CD4-positive, alpha-beta T cell treated with Interleukin-12 subunit alpha and Interleukin-12 subunit beta, for 1 hour (primary cell): ENCODE data around the gene TBC1D16.

ENCODE experiments used
- DNase-seq: peaks from one replicate; pipeline ENCODE4 v3.0.0-alpha.2; 2020

TBC1D16 gene

DNA sequence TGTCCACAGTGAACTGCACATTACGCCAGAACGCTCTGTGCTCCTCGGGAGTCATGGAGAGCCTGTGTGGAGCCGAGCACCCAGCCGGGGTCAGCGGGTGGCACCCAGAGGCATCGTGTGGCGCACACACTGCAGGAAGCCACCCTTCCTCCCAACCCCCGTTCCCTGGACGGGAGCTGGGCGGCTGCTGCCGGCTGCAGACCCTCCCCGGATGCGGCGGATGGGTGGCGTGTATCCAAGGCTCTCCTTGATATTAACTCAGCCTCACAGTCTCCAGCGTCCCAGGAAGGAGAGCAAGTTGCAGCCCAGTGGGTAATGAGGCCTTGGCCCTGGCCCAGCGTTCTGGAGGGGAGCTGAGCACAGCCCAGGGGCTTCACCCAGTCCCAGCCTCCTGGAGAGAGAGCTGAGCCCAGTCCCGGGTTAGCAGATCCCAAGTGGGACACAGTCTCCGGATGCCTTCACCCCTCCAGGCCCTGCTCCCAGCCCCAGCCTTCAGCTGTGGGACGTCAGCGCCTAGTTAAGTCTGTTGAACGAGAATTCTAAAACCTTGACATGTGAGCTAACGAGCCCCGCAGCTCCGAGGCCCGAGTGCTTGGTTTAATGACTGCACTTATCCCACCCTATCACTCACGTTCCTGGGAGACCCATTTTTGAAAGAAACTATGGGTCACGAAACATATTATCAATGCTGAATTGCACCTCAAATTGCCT, 86.6 kb downstream of the TBC1D16 start:
- no peak for DNase-seq

DNA sequence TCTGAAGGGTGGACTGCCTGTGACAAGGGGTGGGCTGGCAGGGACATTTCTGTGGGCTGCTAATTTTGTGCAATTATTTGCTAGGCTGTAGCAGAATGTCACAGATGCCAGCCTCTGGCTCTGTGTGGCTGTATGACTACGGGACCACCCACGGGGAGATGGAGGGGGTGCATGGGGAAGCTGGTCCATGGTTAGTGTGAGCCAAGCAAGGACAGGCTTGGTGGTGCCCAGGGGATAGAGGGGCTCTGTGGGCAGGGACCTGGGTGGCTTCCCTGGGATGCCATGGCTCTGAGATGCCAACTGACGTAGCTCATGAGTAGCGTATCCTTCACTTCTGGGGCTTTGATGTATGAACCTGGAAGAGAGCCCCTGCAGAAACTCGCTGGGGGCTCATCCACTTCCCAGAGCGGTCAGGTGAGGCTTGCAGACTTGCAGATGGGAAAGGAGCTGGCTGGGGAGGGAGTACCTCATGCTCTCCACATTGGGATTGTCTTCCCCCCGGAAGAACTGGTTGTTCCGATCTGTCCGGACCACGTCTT, 87.2 kb downstream of the TBC1D16 start:
- no peak for DNase-seq

DNA sequence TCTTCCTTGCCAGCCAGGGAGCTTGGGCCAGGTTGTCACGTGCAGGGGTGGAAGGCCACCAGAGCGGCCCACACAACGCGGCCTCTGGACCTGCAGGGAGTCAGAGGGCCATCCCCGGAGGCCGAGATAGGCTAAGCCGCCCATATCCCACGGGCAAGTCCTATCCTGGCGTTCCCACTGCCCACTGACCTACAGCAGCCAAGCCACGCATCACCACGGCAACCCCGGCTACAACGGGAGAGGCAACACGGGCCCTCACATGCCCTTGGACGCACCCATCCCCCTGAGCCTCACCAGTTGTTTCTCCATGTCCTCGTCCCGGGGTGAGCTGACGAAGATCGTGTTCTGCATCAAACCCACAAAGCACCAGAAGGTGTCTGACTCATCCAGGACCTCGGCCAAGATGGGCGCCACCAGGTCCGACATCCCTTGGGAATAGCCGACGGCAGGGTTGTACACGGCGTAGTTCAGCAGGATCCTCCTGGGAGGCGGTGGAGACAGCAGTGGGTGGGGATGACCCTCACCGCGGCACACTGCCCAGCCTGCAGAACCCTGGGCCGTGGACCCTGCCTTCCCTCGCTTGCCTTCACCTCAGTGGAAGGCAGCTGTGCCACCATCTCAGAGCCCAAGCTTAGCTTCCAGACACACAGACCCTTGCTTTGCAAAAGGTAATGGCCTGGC, 88.2 kb downstream of the TBC1D16 start:
- DNase-seq: no peak

DNA sequence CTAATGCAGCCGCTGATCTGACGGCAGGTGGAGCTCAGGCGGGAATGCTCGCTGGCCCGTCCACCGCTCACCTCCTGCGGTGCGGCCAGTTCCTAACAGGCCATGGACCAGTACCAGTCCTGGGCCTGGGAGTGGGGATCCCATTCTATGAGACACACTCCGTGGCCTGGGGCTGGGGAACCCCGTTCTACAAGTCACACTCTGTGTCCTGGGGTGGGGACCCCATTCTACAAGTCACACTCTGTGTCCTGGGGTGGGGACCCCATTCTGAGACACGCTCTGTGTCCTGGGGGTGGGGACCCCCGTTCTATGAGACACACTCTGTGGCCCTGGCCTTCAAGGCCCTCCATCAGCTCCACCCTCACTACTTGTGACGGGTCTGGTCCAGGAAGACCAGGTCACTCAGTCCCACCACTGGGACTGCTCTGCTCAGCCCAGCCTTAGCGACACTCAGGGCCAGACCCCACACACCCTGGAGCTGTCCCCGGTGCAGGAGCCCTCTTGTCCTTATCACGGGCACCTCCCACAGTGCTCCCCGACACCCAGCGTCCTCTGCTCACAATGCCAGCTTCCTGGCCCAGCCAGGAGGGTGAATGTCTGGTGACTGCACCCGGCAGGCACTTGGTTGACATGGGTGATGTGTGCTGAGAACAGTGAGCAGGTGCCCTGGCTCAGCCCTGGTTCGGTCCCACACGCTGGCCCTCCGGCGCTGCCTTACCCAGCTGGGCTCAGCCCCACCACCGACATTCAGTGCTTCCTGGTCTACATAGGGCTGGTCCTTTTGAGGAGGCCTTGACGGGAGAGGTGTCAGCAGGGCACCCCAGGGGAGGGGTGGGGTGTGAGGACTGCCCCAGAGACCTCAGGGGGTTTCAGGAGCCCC, 89.1 kb downstream of the TBC1D16 start:
- DNase-seq: no peak

DNA sequence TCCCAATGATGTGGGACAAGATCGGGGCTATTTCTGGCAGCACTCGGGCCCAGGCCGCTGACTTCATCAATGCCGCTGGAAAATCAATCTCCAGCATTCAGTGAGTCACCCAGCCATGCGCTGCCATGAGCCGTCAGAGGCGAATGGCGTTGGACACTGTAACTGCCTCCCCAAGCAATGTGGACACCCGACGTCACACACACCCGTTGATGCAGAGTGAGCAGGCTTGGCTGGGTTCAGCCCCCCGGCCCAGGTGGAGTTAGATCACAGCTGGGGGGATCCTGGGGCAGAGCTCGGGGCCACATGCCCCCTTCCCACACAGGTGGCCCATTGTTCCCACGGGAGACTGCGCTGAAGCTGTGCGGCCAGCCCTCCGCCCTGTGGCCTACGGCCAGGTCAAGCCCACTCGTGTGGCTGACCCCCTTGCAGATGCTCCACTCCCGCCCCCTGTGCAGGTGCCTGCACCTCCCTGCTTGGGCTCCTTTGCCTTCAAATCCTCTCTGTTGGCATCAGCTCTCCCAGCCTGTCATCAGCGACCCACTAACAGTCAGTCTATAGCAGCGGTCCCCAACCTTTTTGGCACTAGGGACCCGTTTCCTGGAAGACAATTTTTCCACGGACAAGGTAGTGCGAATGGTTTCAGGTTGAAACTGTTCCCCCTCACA, 89.9 kb downstream of the TBC1D16 start:
- no peak for DNase-seq

DNA sequence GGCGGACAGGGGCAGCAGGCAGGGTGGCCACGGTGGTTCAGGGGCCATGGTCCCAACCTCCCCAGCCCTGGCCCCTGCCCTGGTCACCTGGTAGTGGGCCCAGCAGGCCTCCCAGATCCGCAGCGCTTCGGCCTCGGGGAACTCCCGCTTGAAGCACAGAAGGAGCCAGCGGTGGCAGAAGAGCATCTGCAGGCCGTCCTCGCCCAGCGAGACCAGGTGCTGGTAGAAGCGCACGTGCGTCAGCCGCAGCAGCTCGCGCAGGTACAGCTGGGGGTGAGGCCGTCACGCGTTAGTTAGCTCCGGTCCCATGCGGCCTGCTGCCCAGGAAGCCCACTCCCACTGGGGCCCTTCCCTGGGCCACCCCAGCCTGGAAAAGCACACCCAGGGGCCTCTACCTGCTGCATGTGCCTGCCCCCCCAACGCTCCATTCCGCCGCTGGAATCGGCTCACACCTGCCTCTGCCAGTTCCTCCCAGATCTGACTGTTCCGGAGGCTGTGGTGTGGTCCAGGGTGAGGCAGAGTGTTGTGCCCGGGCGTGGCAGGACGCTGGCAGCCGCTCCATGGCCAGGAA, 90.8 kb downstream of the TBC1D16 start:
- DNase-seq: no peak

DNA sequence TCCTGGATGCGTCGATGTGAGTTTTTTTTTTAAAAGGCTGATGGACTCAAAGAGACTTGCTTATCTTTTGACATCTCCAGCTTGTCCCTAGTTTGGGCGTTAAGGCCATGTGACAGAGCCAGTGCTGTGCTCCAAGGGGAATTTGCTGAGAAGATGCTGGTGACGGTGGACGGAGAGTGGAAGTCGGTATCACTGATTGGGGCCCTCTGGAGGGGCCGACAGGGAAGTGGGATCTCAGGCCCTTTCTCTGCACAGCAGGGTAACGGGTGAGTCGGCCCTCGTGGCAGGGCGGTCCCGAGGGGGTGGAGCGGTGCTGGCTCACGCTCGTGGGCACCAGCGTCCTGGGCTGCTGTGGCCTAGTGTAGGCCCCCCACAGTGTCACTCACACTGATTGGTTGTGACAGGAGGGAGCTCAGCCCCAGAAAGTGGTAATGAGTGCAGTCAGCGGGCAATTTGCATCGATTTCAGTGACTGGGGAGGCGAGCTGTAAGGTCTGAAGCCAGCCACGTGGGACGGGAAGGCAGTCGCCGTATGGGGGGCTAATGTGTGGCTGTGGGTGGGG, 91.3 kb downstream of the TBC1D16 start:
- DNase-seq: no peak

DNA sequence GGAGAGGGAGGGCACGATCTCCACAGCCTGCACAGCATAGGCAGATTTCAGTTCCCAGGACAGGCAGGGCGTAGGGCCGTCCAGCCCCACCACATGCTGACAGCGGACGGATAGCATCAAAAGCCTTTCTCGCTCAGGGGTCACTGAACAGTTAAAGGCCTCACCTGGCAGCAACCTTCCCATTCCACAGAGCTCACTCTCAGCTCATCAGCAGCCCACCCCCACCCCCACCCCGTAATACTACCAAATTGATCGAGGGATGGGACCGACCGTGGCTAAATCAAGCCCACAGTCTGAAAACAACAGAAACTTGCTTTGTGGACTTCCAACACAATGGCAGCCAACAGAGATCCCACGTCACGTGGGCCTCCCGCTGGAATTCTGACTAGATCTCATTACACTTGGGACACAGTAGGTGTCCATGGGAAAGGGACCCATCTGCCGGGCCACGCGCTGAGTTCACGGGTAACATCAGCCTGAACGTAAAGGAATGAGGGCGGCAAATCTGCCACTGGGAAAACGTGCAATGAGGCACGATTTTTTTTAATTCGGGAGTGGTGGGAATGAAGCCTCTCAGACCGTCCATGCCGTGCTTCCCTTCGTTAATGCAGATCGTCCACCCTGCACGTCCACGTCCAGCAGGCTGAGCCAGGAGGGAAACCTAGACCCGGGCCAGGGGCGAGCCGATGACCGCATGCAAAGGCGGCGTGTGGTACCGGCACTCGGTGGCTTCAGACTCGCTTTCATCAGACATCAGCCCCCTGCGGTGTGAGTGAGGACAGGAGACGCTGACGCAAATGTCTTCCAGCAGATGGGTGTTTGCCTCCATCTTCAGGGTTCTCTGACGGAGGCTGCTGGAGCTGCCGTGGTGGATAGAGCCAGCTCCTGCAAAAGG, 92.1 kb downstream of the TBC1D16 start:
- no peak for DNase-seq

DNA sequence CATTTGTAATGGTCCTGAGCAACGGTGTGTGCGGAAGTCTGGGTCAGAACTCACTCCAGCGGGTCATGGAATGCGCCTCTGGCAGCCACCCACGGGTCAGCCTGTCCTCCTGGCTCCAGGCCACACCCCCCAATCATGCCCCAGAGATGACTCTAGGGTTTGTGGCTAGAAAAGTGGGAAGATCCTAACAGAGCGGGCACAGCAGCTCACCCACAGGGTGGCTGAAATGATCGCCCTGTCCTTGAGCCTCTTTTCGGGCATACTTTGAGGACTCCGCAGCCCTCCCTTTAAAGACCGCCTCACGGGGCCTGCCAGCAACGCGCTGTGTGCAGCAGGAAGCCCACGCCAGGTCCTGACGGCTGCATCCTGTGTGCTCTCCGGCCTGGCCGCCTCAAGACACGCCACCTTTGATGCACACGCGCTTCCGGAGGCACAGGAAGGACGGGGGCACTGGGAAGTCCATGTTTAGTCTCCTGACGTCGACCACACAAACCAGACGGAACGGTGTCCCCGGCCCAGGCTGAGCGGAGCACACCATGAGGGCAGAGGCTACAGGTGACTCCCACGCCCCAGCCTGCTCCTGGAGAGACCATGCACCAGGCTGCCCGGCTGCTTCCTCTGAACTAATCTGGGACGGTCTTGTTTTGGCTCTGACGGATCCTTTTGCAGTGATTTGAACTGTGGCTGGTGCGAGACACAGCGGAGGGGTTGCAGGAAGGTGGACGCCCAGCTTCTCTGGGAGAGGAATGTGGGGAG, 92.9 kb downstream of the TBC1D16 start:
- no peak for DNase-seq

DNA sequence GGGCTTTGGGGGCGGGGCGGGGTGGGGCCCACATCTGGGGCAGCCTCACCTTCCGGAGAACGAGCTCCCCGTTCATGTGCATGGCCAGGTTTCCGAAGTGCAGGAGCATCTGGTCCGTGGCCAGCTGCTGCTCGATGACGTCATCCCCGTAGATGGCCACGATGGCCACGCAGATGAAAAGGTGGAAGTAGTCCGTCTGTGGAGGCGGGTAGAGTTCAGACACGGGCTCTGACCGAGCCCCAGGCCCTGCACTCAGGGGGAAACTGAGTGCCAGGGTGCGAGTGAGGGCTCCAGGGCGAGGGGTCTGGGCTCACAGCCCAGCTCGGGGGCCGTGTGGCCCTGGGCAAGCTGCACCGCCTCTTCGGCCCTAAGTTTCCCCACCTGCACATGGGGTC, 93.7 kb downstream of the TBC1D16 start:
- no peak for DNase-seq

DNA sequence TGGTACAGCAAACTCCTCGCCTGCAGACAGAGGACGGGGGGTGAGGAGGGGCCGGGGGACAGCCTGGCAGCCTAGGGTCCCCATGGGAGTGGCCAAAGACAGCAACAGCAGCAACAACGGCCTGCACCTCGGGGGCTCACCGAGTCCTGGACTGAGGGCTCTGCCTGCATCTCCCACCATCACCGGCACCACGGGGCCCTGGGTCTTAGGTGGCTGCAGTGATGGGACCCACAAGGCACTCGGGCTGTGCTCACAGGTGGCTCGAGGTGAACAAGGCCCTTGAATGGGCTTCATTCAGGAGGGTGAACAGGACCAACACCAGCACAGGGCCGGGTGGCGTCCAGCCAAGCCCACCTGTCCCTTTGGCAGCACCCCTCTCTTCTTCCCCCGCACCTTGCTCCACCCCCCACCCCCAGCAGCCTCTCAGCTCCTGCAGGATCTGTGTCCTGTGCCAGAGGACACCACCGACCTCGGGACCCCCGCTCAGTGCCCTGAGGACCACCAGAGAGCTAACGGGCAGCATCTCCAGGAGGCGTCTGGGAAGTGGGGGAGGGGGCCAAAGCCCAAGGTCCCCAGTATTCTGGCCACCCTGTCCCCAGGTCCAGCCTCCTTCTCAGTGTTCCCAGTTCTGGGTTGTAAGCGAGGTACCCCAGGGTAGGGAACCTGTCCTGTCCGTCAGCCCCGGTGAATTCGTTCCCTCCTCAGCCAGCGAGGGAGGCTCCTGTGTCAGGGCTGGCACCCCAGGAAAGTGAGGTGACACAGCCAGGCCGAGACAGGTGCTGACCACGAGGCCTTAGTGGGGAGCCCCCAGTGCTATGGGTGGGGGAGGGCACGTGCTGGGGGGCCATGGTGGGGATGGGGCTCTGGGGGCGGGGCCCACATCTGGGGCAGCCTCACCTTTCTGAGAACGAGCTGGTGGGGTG, 94.3 kb downstream of the TBC1D16 start:
- no peak for DNase-seq

DNA sequence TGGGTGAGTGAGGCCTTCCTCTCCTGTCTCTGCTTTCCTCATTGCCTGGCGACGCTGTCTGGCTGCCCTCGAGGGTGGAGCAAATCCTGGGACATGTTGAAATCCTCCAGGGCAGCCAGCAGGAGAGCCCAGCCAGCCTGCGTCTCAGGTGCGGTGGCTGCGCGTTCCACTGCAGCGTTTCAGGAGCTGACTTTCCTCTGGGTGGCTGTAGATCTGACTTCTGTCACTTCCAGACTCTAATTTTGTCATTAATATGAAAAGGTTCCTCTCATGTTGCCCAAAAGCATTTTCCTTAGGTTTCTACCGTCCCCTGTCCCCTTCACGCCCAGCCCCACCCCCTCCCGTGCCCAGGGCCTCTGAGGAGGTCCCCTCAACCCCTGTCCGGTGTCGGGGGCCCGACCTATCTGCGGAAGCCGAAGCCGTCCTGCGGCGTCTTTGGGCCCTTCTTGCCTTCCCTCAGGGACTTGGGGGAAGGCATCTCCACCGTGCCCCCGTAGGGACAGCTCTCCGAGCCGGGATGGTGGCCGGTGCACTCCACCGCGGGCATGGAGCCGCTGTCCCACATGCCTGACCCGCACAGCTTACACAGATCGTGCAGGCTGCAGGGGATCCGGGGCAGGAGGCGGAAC, 95.1 kb downstream of the TBC1D16 start:
- no peak for DNase-seq

DNA sequence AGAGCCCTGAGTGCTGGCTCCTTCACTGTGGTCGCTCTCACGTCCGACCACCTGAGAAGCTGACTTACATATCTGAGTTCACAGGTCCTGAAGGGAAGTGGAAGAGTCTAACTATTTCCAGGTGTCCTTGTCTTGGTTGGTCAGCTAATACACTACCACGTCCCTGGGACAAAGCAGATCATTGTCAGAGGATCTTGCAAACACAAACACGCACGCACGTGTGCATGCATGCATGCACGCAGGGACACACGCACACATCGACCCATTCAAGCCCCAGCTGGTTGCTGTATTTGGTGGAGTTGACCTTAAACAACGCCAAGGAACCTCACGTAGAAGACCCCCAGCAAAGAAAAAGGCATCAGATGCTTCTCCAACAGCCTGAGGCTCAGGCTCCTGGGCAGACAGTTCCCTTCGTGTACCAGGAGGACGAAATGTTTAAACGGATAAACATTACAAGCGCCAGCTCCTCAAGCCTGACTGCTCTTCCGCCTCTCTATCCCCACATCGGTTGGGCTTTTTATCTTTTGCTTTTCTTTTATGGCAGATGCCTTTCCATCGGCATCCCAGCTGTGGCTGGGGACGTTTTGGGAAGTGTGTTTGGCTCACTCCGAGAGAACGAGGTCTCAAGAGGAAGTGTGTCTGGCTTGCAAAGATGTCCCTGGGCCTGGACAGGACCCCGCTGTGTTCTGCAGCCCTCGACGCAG, 95.8 kb downstream of the TBC1D16 start:
- no peak for DNase-seq

DNA sequence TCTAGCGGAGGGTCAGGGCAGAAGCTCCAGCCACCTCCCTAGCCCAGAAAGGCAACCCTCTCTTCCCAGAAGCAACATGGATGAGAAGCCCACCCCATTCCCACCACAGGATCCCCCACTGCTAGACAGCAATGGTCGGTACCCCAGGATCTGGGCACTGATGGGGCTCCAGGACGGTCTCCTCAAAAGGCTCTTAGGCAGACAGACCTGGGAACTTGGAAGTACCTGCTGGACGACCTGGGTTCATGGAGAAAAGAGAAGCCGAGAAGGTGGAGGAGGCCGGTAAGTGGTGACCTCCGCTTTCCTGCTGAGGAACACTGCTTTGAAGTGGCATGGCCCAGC, 96.6 kb downstream of the TBC1D16 start:
- no peak for DNase-seq

DNA sequence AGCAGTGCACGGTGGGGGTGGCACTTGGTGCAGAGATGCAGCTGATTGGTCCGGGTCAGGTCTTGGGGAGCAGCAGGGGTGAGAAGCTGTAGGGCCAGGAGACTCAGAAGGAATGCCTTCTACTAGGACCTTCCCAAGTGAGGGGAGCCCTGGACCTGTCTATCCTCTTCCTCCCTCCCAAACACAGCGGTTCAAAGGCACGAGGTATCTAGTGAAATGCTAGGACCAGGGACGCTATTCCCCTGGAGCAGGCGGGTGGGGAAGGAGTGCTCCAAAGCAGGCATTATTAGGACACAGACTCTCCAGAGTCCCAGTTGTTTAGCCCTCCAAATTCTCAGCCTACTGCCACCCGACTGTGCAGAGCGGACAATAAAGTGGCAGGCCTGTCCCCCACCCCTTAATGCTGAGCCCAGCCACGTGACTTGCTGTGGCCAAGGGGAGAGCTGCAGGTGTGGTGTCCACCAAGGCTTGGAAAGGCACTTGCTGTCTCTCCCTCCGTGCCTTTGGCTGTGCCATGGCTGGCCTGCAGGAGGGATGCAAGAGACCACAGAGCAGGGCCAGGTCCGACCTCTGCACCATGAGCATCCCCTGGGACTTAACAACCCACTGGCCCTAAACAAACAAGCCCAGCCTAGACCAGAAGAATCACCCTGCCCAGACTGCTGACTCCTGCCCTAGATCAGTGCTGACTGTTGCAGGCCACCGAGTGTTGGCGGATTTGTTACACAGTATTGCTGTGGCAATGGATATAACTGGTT, 97.2 kb downstream of the TBC1D16 start:
- DNase-seq: no peak

DNA sequence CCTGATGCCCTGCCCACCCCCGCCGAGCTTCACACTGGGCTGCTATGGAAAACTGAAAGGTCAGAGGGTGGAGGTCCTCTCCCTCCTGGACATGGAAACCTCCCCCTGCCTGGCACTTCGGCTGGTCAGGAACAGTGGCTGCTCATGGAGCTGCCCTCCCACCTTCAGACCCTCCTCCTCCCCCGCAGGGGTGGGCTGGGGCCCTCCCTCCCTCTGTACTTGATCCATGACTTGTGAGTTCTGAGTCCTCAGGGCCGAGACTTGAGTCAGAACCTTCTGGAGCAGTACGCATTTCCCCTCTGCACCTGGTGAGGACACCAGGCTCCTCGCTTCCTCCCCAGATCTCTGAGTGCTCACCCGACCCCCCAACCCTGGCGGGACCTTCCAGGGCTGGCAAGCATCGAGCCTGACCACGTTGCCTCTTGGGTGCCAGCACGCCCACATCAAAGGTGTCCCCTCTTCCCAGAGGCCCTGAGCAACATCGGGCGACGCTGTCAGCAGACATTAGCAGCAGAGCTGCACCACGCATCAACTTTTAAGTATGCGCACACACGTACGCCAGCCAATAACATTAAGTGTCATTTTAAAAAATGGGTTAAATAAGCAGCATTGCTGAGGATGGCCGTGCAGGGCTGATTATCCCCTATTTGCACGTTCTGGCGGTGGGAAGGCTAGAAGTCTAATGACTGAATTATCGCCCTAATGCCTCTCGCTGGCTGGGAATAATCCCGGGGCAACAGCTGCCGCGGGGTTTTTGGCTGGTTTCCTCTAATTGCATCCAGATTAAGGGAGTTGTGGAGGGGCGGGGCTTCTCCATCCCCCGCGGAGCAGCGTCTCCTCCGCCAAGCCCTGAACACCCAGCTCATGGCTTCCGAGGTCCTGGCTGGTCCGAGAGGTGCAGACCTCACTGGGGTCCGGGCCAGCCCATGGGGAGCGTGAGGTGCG, 98.0 kb downstream of the TBC1D16 start:
- DNase-seq: no peak
